Kidney (tissue), 14 donors: Measurements from ENCODE around the gene ZNF408. TPM values are rescaled to one million over a fixed set of nuclear protein-coding genes. Genes with fewer than 3 reads are reported as not detected.
"Not testable (repeated sequence)": the region's sequence is repeated elsewhere in the genome, so short reads cannot be mapped to it uniquely, and the experiment has no call there.

Source experiments
- DNase-seq, 5 donors: peaks; one replicate each; pipeline ENCODE4 v3.0.0-alpha.2; 2013 to 2020
- FAIRE-seq: peaks from 2 replicates; lab custom pipeline; 2012; peaks lifted over from hg19 to GRCh38; lab: Jason Lieb, UNC
- H3K27ac ChIP-seq, 2 donors: one replicate each; pipeline ENCODE4 v1.7.0; 2013; ENCODE audit warnings: low read depth in 2 of 2, low read length in 2 of 2, inconsistent platforms in 1 of 2
- H3K27me3 ChIP-seq: one replicate; pipeline ENCODE4 v1.7.1; 2013; ENCODE audit warnings: low read length, inconsistent platforms; ENCODE audit not compliant: control insufficient read depth, insufficient read depth
- H3K36me3 ChIP-seq, 3 donors: one replicate each; pipeline versions ENCODE4 v1.7.0 to v1.7.1; 2013; ENCODE audit warnings: low read length in 3 of 3, control low read depth in 1 of 3, inconsistent platforms in 1 of 3; ENCODE audit not compliant: insufficient read depth in 3 of 3, control insufficient read depth in 2 of 3
- H3K4me1 ChIP-seq, 3 donors: one replicate each; pipeline versions ENCODE4 v1.7.0 to v1.7.1; 2013; ENCODE audit warnings: low read length in 3 of 3, inconsistent platforms in 1 of 3, low read depth in 1 of 3; ENCODE audit not compliant: control insufficient read depth in 2 of 3, insufficient read depth in 2 of 3
- H3K4me3 ChIP-seq, 3 donors: one replicate each; pipeline versions ENCODE4 v1.7.0 to v1.8.1; 2013; ENCODE audit warnings: low read length in 3 of 3, control low read depth in 1 of 3, inconsistent platforms in 1 of 3
- H3K9ac ChIP-seq, 3 donors: one replicate each; pipeline versions ENCODE4 v1.7.0 to v1.7.1; 2013; ENCODE audit warnings: low read length in 3 of 3, control low read depth in 1 of 3, inconsistent platforms in 1 of 3
- H3K9me3 ChIP-seq, 3 donors: one replicate each; pipeline versions ENCODE4 v1.7.0 to v1.7.1; 2013; ENCODE audit warnings: low read length in 3 of 3, control low read depth in 1 of 3, inconsistent platforms in 1 of 3; ENCODE audit not compliant: control insufficient read depth in 2 of 3, insufficient read depth in 1 of 3
- CTCF ChIP-seq: IDR thresholded peaks from 3 replicates; pipeline ENCODE4 v1.5.1; 2012; ENCODE audit warnings: mild to moderate bottlenecking, moderate library complexity, borderline replicate concordance; ENCODE audit not compliant: insufficient read depth; ENCODE audit errors: extremely low read depth
- intact Hi-C: fragments of 100-400 bp; cut with DNase I; formaldehyde crosslinking; loops from one replicate; pipeline ENCODE4 v1.11.1; 2022
- polyA plus RNA-seq: library from polyadenylated mRNA; stranded (reverse); fragments of 350-450 nt; fragmentation: Illumina TruSeq; extraction: RNeasy Lipid Tissue Mini Kit (QIAGEN cat#74804); gene quantifications from one replicate; pipeline ENCODE4 v1.2.3, GENCODE V29; 2014; ENCODE audit warnings: low read depth, low replicate concordance; ENCODE audit not compliant: insufficient read depth
- total RNA-seq: library from RNA; stranded (reverse); fragmentation: NEBNext Ultra II Directional; extraction: Animal tissue kit (Norgen Biotek cat#: 25700); gene quantifications from one replicate; pipeline ENCODE4 v1.2.1, GENCODE V29; 2021
- donor health status: control.
- donor health status: control.
- donor health status: control.
- donor health status: control.
- donor health status: control.
- donor health status: DM: yes; HTN: yes; CAD: no.
- donor health status: Normal renal cell carcinoma (clear cell type).

The ZNF408 gene
- total and polyA plus RNA-seq, 2 donors from 2014 or later, result 7.8 to 9.7 TPM

GRCh38 chr11:46711303-46711702 lies 10.5 kb downstream of the ZNF408 start:
- no peak for DNase-seq
- Histone ChIP-seq H3K4me1 (peaks cover 0 to 2% (median 0%) of the 10 kb centered on the region in 3 donors), H3K27ac (peak overlapping the region; percentile 82 to 94), H3K36me3 (peaks cover 0 to 7% (median 0%) of the 10 kb centered on the region in 3 donors), H3K27me3 (no peaks in the 10 kb centered on the region), H3K9ac (no peak overlapping the region), H3K9me3 (no peaks in the 10 kb centered on the region), H3K4me3 (no peak overlapping the region)
- TF ChIP-seq CTCF, result no peak
- FAIRE-seq, result no peak
- intact Hi-C loops, result no loop called here

DNA sequence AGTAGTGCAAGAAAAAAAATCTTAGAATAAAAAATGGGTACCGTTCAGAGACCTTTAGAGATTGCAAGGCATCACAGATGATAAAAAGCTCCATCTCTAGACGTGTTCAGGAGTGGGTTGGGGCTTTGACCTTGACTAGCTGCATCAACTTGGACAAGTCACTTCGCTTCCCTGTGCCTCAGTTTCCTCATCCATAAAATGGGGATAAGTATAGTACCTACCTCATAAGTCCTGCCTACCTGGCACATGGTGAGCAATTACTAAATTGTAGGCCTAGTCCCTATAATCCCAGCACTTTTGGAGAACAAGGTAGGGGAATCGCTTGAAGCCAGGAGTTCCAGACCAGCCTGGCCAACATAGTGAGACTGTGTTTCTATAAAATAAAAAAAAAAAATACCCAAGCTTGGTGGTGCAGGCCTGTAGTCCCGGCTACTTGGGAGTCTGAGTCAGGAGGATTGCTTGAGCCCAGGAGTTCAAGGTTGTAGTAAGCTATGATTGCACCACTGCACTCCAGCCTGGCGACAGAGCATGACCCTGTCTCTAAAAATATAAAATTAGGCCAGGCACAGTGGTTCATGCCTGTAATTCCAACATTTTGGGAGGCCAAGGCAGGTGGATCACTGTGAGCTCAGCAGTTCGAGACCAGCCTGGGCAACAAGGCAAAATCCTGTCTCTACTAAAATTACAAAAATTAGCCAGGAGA lies 12.2 kb downstream of the ZNF408 start:
- intact Hi-C loops, result no loop called here
- H3K27me3 ChIP-seq, result no peaks in the 10 kb centered on the region
- no peak overlapping the region for H3K4me3 ChIP-seq
- H3K36me3 ChIP-seq, result no peaks in the 10 kb centered on the region
- DNase-seq (no peak), FAIRE-seq (no peak)
- TF ChIP-seq CTCF, result no peak
- no peak overlapping the region for H3K9ac ChIP-seq
- H3K4me1 ChIP-seq, result peaks cover 0 to 2% (median 0%) of the 10 kb centered on the region in 3 donors
- H3K27ac ChIP-seq, result no peak overlapping the region
- no peaks in the 10 kb centered on the region for H3K9me3 ChIP-seq

- H3K4me1 ChIP-seq, H3K9ac ChIP-seq, intact Hi-C loops, H3K27me3 ChIP-seq, H3K36me3 ChIP-seq, FAIRE-seq, H3K27ac ChIP-seq, H3K4me3 ChIP-seq, DNase-seq, H3K9me3 ChIP-seq: not testable (repeated sequence)
Measured at GRCh38 chr11:46717825-46718154, 17.0 kb downstream of the ZNF408 start.

DNA sequence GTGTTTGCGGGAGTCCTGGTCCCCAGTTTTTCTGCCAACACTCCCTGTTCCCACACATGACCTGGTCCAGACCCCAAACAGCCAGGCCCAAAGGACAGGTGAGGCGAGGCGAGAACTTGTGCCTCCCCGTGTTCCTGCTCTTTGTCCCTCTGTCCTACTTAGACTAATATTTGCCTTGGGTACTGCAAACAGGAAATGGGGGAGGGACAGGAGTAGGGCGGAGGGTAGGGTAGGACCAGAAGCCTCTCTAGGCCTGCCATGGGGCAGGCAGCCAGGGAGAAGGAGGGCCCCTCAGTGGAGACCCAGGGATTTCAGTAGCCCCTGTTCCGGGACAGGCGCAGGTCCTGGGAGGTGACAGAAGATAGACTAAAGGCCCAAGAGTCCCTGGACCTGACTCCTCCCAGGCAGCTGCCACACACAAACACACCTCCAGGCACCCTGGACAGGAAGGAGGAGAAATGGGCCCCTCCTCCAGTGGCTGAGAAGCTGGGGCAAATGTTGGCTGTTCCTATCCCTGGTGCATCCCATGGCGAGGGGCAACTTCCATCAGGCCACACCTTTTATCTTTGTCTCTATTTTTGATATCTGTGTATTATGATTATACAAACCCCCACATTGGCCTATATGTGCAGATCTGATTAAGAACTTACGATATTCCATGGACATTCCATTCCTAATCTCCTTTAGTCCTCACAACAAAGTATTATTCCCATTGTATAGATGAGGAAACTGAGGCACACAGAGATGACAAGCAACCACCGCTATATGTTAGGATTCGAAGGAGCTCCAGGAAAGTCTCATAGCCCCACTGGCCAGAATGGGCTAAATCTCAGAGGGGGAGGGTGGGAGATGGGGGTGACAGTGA lies 17.6 kb downstream of the ZNF408 start:
- Histone ChIP-seq H3K27me3 (no peaks in the 10 kb centered on the region), H3K9ac (no peak overlapping the region), H3K4me3 (no peak overlapping the region), H3K4me1 (no peaks in the 10 kb centered on the region), H3K27ac (no peak overlapping the region), H3K9me3 (no peaks in the 10 kb centered on the region), H3K36me3 (no peaks in the 10 kb centered on the region)
- intact Hi-C loops, result no loop called here
- FAIRE-seq (no peak), DNase-seq (no peak)
- no peak for TF ChIP-seq CTCF
